ENCODE measurements around the gene EPB41L2.

Gene EPB41L2

GRCh38 chr6:131036601-131037000 lies 26.4 kb downstream of the EPB41L2 start:
- Histone ChIP-seq H3K9me3 (ENCODE audit: control insufficient read depth, insufficient read depth, low read length) (no peaks in the 10 kb centered on the region), H3K9ac (ENCODE audit: low read depth, low read length) (no peak overlapping the region), H3K4me1 (ENCODE audit: insufficient read depth, low read length) (0 out of 2 replicates have a peak, but pooled peaks cover 3% of the 10 kb centered on the region)

GRCh38 chr6:131036143-131036542 lies 26.9 kb downstream of the EPB41L2 start:
- no peak overlapping the region for H3K9ac ChIP-seq (ENCODE audit: low read depth, low read length)
- H3K36me3 ChIP-seq (ENCODE audit: insufficient read depth, low read length): no peaks in the 10 kb centered on the region
- no peaks in the 10 kb centered on the region for H3K9me3 ChIP-seq (ENCODE audit: control insufficient read depth, insufficient read depth, low read length)
- H3K4me1 ChIP-seq (ENCODE audit: insufficient read depth, low read length): 0 out of 2 replicates have a peak, but pooled peaks cover 3% of the 10 kb centered on the region

More at GRCh38 chr6:131036601-131037000, 26.4 kb downstream of the EPB41L2 start:
- no peaks in the 10 kb centered on the region for H3K36me3 ChIP-seq (ENCODE audit: insufficient read depth, low read length)

GRCh38 chr6:131035582-131035981 lies 27.5 kb downstream of the EPB41L2 start:
- Histone ChIP-seq H3K36me3 (ENCODE audit: insufficient read depth, low read length) (no peaks in the 10 kb centered on the region), H3K9me3 (ENCODE audit: control insufficient read depth, insufficient read depth, low read length) (no peaks in the 10 kb centered on the region), H3K9ac (ENCODE audit: low read depth, low read length) (no peak overlapping the region), H3K4me1 (ENCODE audit: insufficient read depth, low read length) (peaks cover 7% of the 10 kb centered on the region; the same call in 1 of the 2 replicates)

DNA sequence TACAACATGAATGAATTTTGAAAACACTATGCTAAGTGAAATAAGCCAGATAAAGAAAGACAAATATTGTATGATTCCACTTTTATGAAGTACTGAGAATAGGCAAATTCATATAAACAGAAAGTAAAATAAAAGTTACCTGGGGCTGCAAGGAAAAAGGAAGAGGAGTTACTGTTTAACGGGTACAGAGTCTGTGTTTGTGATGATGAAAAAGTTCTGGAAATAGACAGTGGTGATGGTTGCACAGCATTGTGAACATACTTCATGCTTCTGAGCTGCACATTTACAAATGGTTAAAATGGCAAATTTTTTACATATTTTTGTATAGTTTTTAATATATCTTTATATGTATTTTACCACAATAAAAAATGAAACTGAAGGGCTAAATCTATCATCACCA lies 29.4 kb downstream of the EPB41L2 start:
- Histone ChIP-seq H3K9me3 (ENCODE audit: control insufficient read depth, insufficient read depth, low read length) (no peaks in the 10 kb centered on the region), H3K36me3 (ENCODE audit: insufficient read depth, low read length) (no peaks in the 10 kb centered on the region), H3K9ac (ENCODE audit: low read depth, low read length) (no peak overlapping the region), H3K4me1 (ENCODE audit: insufficient read depth, low read length) (peaks cover 9% of the 10 kb centered on the region)

- peaks cover 9% of the 10 kb centered on the region for H3K4me1 ChIP-seq (ENCODE audit: insufficient read depth, low read length)
- no peaks in the 10 kb centered on the region for H3K36me3 ChIP-seq (ENCODE audit: insufficient read depth, low read length)
- no peaks in the 10 kb centered on the region for H3K9me3 ChIP-seq (ENCODE audit: control insufficient read depth, insufficient read depth, low read length)
- H3K9ac ChIP-seq (ENCODE audit: low read depth, low read length): no peak overlapping the region
These were observed 33.3 kb downstream of the EPB41L2 start for GRCh38 chr6:131029626-131030297.

DNA sequence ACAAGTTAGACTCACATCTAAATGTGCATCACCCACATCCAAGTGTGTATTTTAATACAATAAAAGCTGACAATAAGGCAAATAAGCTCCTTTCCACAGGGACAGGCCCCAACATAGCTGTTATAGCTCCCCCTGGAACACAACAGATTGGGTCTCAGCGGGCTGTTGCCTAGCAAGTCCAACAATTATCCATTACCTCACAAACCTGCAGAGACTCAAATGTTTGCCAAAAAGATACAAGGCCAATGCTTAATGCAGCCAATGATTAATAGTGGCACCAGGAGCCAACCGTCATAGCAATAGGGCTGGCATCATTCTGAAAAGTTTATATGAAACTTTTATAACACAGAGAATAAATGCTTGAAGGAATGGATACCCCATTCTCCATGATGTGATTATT lies 35.7 kb downstream of the EPB41L2 start:
- peaks cover 9% of the 10 kb centered on the region for H3K4me1 ChIP-seq (ENCODE audit: insufficient read depth, low read length)
- H3K9me3 ChIP-seq (ENCODE audit: control insufficient read depth, insufficient read depth, low read length): no peaks in the 10 kb centered on the region
- H3K36me3 ChIP-seq (ENCODE audit: insufficient read depth, low read length): no peaks in the 10 kb centered on the region
- H3K9ac ChIP-seq (ENCODE audit: low read depth, low read length): no peak overlapping the region

DNA sequence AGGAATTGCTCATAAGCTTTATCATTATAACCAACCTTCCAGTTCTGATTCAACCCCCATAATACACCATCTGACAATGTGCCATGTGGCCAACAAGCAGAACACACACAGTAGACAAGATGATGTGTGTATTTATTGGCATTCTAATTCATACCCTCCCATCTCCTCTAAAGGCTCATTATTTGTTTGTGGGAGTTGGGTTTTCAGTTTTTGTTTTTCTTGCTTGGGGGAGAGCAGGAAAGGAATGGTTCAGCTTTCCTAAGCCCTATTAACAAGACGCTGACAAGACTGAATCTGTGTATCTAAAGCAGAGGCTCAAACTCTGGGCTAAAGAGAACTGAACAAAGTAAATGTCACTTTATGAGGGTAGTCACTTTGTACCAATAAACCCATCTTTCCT lies 36.8 kb downstream of the EPB41L2 start:
- H3K9me3 ChIP-seq (ENCODE audit: control insufficient read depth, insufficient read depth, low read length): no peaks in the 10 kb centered on the region
- H3K9ac ChIP-seq (ENCODE audit: low read depth, low read length): no peak overlapping the region
- no peaks in the 10 kb centered on the region for H3K36me3 ChIP-seq (ENCODE audit: insufficient read depth, low read length)
- H3K4me1 ChIP-seq (ENCODE audit: insufficient read depth, low read length): peaks cover 9% of the 10 kb centered on the region

- H3K36me3 ChIP-seq (ENCODE audit: insufficient read depth, low read length): no peaks in the 10 kb centered on the region
- no peaks in the 10 kb centered on the region for H3K4me1 ChIP-seq (ENCODE audit: insufficient read depth, low read length)
- H3K9me3 ChIP-seq (ENCODE audit: control insufficient read depth, insufficient read depth, low read length): no peaks in the 10 kb centered on the region
- no peak overlapping the region for H3K9ac ChIP-seq (ENCODE audit: low read depth, low read length)
These were observed 38.5 kb downstream of the EPB41L2 start for GRCh38 chr6:131024565-131024964.

DNA sequence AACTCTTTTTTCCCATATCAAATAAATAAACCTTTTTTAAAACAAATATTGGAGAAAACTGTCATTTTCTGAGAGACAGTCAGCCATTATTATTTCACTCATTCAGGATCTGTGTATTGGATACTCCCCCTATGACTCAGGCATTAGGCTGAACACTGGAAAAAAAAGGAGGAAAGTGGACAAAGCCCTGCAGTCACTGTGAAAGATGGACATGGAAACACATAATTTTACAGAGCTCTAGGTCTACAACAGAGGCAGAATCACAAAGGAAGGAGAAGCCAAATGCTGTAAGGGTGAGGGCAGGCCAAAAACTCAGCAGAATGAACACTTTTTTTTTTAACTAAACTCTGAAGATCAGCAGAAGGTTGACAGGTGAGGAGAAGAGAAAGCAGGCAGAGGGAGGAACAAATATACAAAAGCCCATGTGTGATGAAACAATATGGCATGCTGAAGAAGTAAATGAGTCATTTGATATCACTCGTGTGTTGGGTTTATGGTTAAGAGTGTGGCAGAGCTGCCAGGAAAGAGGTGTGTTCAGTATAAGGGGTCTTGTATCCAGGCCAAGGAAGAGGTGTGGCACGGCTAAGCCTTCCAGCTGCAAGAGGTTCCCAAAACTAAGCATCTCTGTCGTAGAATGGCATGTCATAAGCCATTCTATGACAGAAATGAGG lies 39.1 kb downstream of the EPB41L2 start:
- Histone ChIP-seq H3K4me1 (ENCODE audit: insufficient read depth, low read length) (no peaks in the 10 kb centered on the region), H3K9me3 (ENCODE audit: control insufficient read depth, insufficient read depth, low read length) (no peaks in the 10 kb centered on the region), H3K36me3 (ENCODE audit: insufficient read depth, low read length) (no peaks in the 10 kb centered on the region), H3K9ac (ENCODE audit: low read depth, low read length) (no peak overlapping the region)

DNA sequence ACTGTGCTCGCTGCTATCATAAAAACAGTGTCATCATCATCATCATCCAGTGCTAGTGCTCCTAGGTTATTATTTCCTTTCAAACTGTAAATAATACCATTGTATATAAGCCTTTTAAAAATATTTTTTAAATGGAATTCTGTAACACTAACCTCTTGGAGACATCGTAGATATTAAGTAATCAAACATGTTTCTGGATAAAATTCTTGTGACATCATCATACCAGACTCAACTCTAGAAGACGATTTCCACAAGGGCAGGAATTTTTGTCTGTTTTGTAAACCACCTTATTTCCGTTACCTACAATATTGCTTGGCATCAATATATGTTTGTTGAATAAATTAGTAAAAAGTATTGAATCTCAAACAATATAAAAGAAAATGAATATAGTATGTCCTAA lies 40.4 kb downstream of the EPB41L2 start:
- no peaks in the 10 kb centered on the region for H3K9me3 ChIP-seq (ENCODE audit: control insufficient read depth, insufficient read depth, low read length)
- no peak overlapping the region for H3K9ac ChIP-seq (ENCODE audit: low read depth, low read length)
- H3K36me3 ChIP-seq (ENCODE audit: insufficient read depth, low read length): no peaks in the 10 kb centered on the region
- H3K4me1 ChIP-seq (ENCODE audit: insufficient read depth, low read length): no peaks in the 10 kb centered on the region

GRCh38 chr6:131017962-131018361 lies 45.1 kb downstream of the EPB41L2 start:
- Histone ChIP-seq H3K9ac (ENCODE audit: low read depth, low read length) (no peak overlapping the region), H3K9me3 (ENCODE audit: control insufficient read depth, insufficient read depth, low read length) (no peaks in the 10 kb centered on the region), H3K4me1 (ENCODE audit: insufficient read depth, low read length) (peaks cover 17% of the 10 kb centered on the region; the same call in 1 of the 2 replicates), H3K36me3 (ENCODE audit: insufficient read depth, low read length) (no peaks in the 10 kb centered on the region)

GRCh38 chr6:131015630-131016263 lies 47.3 kb downstream of the EPB41L2 start:
- H3K36me3 ChIP-seq (ENCODE audit: insufficient read depth, low read length): no peaks in the 10 kb centered on the region
- peaks cover 17% of the 10 kb centered on the region; the same call in 1 of the 2 replicates for H3K4me1 ChIP-seq (ENCODE audit: insufficient read depth, low read length)
- H3K9ac ChIP-seq (ENCODE audit: low read depth, low read length): no peak overlapping the region
- no peaks in the 10 kb centered on the region for H3K9me3 ChIP-seq (ENCODE audit: control insufficient read depth, insufficient read depth, low read length)

DNA sequence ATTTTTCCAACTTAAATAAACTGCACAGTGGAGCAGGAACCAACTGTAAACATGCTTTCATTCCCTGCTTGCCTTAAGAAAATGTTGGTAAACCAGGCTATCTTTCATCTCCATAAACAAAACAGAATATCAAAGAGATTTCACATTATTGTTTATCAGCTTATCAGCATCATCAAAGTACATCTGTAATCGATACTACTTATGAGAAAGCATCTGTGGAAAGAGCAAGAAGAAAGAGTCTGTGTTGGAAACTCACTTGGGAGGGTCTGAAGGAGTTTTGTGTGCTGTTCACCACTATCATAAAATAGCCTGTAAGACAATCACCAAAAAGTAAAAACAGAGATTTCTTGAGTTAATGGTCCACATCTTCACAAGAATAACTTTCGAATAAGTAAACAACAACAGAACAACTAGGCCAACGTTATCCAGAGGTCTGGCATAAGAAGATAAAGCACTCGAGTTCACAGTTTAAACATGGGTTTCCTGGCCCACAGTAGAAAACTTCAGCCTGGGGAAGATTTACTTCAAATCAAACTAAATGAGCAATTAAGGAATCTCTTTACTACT lies 47.9 kb downstream of the EPB41L2 start:
- H3K9ac ChIP-seq (ENCODE audit: low read depth, low read length): no peak overlapping the region
- H3K4me1 ChIP-seq (ENCODE audit: insufficient read depth, low read length): peaks cover 17% of the 10 kb centered on the region; the same call in 1 of the 2 replicates
- no peaks in the 10 kb centered on the region for H3K9me3 ChIP-seq (ENCODE audit: control insufficient read depth, insufficient read depth, low read length)
- 0 out of 2 replicates have a peak, but pooled peaks cover under 1% of the 10 kb centered on the region for H3K36me3 ChIP-seq (ENCODE audit: insufficient read depth, low read length)

GRCh38 chr6:131014080-131014776 lies 48.8 kb downstream of the EPB41L2 start:
- Histone ChIP-seq H3K36me3 (ENCODE audit: insufficient read depth, low read length) (0 out of 2 replicates have a peak, but pooled peaks cover 3% of the 10 kb centered on the region), H3K9me3 (ENCODE audit: control insufficient read depth, insufficient read depth, low read length) (no peaks in the 10 kb centered on the region; the same call in 1 of the 2 replicates), H3K4me1 (ENCODE audit: insufficient read depth, low read length) (peaks cover 17% of the 10 kb centered on the region; the same call in 1 of the 2 replicates), H3K9ac (ENCODE audit: low read depth, low read length) (no peak overlapping the region)

Data from ES-I3 (cell line).